Mesothelial cell of epicardium (in vitro differentiated cells): ENCODE data around the gene ALG14. TPM values are rescaled to one million over a fixed set of nuclear protein-coding genes. Genes with fewer than 3 reads are reported as not detected.
A peak's percentile ranks its signal among the peaks of the same experiment; 100 is the strongest.
"Not testable (repeated sequence)": the region's sequence is repeated elsewhere in the genome, so short reads cannot be mapped to it uniquely, and the experiment has no call there.

Source experiments
- DNase-seq, 2 experiments: peaks; one replicate each; pipeline ENCODE4 v3.0.0; 2021; ENCODE audit warnings: low spot score in 2 of 2; ENCODE audit not compliant: unreplicated experiment in 2 of 2
- H3K27ac Mint-ChIP-seq: 2 replicates; pipeline ENCODE4 v1.8.0; 2021; ENCODE audit warnings: mixed read lengths
- H3K27me3 Mint-ChIP-seq: 2 replicates; pipeline ENCODE4 v1.8.0; 2021; ENCODE audit warnings: low read depth, mixed read lengths
- H3K36me3 Mint-ChIP-seq: 2 replicates; pipeline ENCODE4 v1.8.0; 2021; ENCODE audit warnings: mixed read lengths
- H3K4me1 Mint-ChIP-seq: 2 replicates; pipeline ENCODE4 v1.8.0; 2021; ENCODE audit warnings: mixed read lengths
- H3K4me3 Mint-ChIP-seq: 2 replicates; pipeline ENCODE4 v1.8.0; 2021; ENCODE audit warnings: mild to moderate bottlenecking, moderate library complexity, mixed read lengths
- H3K9me3 Mint-ChIP-seq: 2 replicates; pipeline ENCODE4 v1.8.0; 2021; ENCODE audit warnings: mixed read lengths
- total RNA-seq: library from RNA; stranded (reverse); gene quantifications from 3 replicates; pipeline ENCODE4 v1.2.1, GENCODE V29; 2021
- TF ChIP-seq, protein P1 (sequence below): fragments of 200-600 bp; sonication (generic); IDR thresholded peaks from one replicate; pipeline ENCODE4 v1.5.0; 2021; ENCODE audit warnings: antibody characterized with exemption; ENCODE audit not compliant: unreplicated experiment

Gene ALG14
- total RNA-seq, 1 donor from 2014 or later: 5.0 TPM

DNA sequence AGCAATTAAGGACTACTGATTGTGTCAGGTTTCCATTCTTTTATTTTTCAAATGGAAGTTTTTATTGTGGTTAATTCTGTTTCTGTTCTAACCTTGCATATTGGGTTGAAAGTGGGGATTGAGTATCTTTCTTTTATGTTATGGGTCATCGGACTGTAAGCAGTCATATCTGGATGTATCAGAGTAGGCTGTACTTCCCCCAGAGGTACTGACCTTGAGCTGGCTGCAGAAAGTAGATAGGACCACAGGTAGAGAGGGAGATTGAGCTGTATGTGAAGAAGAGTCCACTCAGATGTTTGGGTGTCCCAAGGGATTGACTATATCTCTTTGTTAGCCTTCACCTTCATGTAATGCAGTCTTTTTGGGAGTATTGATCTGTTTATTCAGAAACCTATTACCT is 20.5 kb upstream of the ALG14 start:
- H3K4me3 Mint-ChIP-seq: no peak overlapping the region
- H3K36me3 Mint-ChIP-seq: peaks cover 2% of the 10 kb centered on the region
- no peak overlapping the region for H3K27ac Mint-ChIP-seq

DNA sequence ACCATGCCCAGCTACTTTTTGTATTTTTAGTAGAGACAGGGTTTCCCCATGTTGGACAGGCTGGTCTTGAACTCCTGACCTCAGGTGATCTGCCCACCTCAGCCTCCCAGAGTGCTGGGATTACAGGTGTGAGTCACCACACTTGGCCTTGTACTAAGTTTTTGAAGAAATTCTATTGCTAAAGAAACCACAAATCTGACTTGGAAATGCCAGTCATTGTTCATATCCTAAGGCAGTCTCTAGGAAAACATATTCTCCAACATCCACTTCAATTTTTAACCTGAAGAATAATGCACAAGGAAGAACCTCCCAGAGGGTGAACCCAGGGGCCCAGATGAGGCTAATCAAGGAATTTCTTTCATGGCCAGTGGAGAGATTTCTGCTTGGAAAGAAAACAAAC is 20.1 kb upstream of the ALG14 start:
- not testable (repeated sequence) for H3K27ac Mint-ChIP-seq, H3K4me3 Mint-ChIP-seq, H3K36me3 Mint-ChIP-seq, H3K4me1 Mint-ChIP-seq, H3K27me3 Mint-ChIP-seq, DNase-seq
- H3K9me3 Mint-ChIP-seq: peaks cover 16% of the 10 kb centered on the region

More for the DNA sequence above, 20.5 kb upstream of the ALG14 start:
- Mint-ChIP-seq H3K27me3 (no peaks in the 10 kb centered on the region), H3K9me3 (peaks cover 16% of the 10 kb centered on the region), H3K4me1 (no peaks in the 10 kb centered on the region)
- no peak for DNase-seq
- TF ChIP-seq, protein P1, sequence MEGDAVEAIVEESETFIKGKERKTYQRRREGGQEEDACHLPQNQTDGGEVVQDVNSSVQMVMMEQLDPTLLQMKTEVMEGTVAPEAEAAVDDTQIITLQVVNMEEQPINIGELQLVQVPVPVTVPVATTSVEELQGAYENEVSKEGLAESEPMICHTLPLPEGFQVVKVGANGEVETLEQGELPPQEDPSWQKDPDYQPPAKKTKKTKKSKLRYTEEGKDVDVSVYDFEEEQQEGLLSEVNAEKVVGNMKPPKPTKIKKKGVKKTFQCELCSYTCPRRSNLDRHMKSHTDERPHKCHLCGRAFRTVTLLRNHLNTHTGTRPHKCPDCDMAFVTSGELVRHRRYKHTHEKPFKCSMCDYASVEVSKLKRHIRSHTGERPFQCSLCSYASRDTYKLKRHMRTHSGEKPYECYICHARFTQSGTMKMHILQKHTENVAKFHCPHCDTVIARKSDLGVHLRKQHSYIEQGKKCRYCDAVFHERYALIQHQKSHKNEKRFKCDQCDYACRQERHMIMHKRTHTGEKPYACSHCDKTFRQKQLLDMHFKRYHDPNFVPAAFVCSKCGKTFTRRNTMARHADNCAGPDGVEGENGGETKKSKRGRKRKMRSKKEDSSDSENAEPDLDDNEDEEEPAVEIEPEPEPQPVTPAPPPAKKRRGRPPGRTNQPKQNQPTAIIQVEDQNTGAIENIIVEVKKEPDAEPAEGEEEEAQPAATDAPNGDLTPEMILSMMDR: no peak

DNA sequence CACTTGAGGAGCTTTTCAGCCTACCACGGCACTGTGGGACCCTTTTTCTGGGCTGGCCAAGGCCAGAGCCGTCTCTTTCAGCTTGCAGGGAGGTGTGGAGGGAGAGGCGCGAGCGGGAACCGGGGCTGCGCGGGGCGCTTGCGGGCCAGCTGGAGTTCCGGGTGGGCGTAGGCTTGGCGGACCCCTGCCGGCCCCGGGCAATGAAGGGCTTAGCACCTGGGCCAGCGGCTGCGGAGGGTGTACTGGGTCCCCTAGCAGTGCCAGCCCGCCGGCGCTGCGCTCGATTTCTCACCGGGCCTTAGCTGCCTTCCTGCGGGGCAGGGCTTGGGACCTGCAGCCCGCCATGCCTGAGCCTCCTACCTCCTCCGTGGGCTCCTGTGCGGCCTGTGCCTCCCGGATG is 18.5 kb upstream of the ALG14 start:
- DNase-seq, H3K36me3 Mint-ChIP-seq, H3K4me1 Mint-ChIP-seq, H3K27ac Mint-ChIP-seq, H3K27me3 Mint-ChIP-seq, H3K4me3 Mint-ChIP-seq: not testable (repeated sequence)
- peaks cover 16% of the 10 kb centered on the region for H3K9me3 Mint-ChIP-seq

DNA sequence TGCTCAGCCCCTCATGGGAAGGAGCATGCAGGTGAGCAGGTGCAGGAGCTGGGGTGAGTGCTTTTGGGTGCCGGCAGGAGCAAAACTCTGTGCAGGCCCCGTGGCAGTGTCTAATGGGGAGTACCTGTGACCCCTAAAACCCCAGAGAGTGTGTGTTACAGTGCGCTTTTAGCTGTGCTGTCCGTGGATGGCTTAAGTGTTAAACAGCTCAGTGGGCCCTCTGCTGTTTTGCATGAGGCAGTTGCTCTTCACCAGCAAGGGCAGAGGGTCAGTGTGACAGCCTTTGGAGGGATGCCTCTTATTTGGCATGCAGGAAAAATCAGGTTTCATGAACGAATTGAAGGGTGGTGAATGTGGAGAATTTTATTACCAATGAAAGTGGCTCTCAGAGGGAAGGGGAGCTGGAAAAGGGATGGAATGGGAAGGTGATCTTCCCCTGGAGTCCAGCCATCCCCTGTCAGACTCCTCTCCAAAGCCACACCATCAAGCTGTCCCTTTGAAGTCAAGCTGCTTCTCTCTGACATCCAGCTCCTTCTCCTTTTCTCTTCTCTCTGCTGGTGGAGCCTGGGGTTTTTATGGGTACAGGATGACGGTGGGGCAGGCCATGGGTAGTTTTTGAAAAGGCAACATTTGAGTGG is 17.0 kb upstream of the ALG14 start:
- Mint-ChIP-seq H3K4me1 (peaks cover 8% of the 10 kb centered on the region), H3K9me3 (peaks cover 16% of the 10 kb centered on the region), H3K27ac (no peak overlapping the region), H3K36me3 (peaks cover 2% of the 10 kb centered on the region), H3K4me3 (no peak overlapping the region), H3K27me3 (no peaks in the 10 kb centered on the region)
- TF ChIP-seq, protein P1: no peak
- DNase-seq: no peak

DNA sequence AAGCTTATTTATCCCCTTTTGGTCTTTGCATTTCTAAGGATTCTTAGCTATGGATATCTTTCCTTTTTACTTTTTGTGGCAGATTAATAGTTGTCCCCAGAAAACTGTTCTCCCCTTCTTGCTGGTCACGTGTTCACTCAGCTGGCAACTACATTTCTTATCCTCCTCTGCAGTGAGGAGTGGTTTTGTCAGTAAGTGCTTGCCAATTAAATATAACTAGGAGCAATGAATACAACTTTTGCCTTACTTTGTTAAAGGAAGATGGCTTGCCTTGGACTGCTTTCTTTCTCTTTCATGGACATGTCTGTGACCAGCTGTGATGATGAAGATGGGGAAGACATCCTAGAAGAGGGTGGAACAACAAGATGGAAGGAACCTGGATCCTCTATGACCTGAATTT is 15.6 kb upstream of the ALG14 start:
- TF ChIP-seq, protein P1: no peak
- Mint-ChIP-seq H3K27me3 (no peaks in the 10 kb centered on the region), H3K4me1 (peaks cover 12% of the 10 kb centered on the region), H3K36me3 (peaks cover 2% of the 10 kb centered on the region), H3K4me3 (no peak overlapping the region), H3K27ac (no peak overlapping the region), H3K9me3 (peaks cover 16% of the 10 kb centered on the region)
- no peak for DNase-seq

DNA sequence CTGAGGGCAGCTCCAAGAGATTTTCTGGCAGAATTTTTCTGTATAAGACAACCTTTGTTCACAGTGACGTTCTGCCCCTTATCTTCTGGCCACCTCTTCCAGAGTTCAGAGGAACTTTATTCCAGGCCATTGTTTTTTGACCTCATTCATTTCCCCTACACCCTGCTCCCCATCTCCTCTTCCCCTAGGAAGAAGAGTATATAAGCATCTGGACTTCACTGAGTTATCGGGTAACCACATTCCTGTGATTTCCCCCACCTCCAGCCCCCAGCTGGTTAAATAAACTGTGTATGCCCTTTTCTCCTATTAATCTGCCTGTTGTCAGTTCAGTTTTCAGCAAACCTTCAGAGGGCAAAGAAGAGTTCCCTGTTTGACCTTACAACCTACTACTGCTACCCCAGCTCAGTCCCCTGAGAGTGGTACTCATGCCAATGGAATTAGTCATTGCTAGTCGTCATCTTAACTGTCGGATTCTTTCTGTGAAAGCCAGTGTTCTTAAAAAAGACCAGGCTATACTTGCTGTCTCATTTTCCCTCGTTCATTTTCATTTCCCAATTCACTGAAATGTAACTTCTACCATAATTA is 14.3 kb upstream of the ALG14 start:
- Mint-ChIP-seq H3K27ac (peak overlapping the region; percentile 62), H3K4me1 (peaks cover 12% of the 10 kb centered on the region), H3K27me3 (no peaks in the 10 kb centered on the region), H3K4me3 (no peak overlapping the region), H3K9me3 (peaks cover 16% of the 10 kb centered on the region), H3K36me3 (peaks cover 2% of the 10 kb centered on the region)
- no peak for DNase-seq
- TF ChIP-seq, protein P1: no peak
